Right atrium auricular region (tissue), 2 donors: ENCODE results near the gene AGAP1. TPM values are rescaled to one million over a fixed set of nuclear protein-coding genes. Genes with fewer than 3 reads are reported as not detected.

Source experiments
- DNase-seq: peaks from one replicate; pipeline ENCODE4 v3.0.0-alpha.2; 2019; ENCODE audit warnings: low spot score
- H3K27ac ChIP-seq, 2 donors: fragments of 200-600 bp; sonication (generic); 1 replicate in 1 of 2; 2 replicates in 1 of 2; pipeline ENCODE4 v1.5.1; 2016 to 2019
- H3K27me3 ChIP-seq, 2 donors: fragments of 200-600 bp; sonication (generic); one replicate each; pipeline versions ENCODE4 v1.5.1 to v1.6.0; 2017 to 2019
- H3K36me3 ChIP-seq: fragments of 200-600 bp; sonication (generic); one replicate; pipeline ENCODE4 v1.5.1; 2016
- H3K4me1 ChIP-seq, 2 donors: fragments of 200-600 bp; sonication (generic); one replicate each; pipeline versions ENCODE4 v1.5.1 to v1.6.0; 2017 to 2019
- H3K4me3 ChIP-seq, 2 donors: fragments of 200-600 bp; sonication (generic); 1 replicate in 1 of 2; 2 replicates in 1 of 2; pipeline ENCODE4 v1.5.1; 2017 to 2019; ENCODE audit warnings: mild to moderate bottlenecking in 1 of 2, moderate library complexity in 1 of 2
- H3K9me3 ChIP-seq, 2 donors: fragments of 200-600 bp; sonication (generic); one replicate each; pipeline ENCODE4 v1.5.1; 2019
- CTCF ChIP-seq, 2 donors: fragments of 200-600 bp; sonication (generic); IDR thresholded peaks; one replicate each; pipeline ENCODE4 v1.5.1; 2019; ENCODE audit warnings: antibody characterized with exemption in 2 of 2
- total RNA-seq, 2 donors: library from RNA; depleted of rRNA; stranded (reverse); fragments of >200 nt; gene quantifications; one replicate each; pipeline ENCODE4 v1.1.0, GENCODE V29; 2016

Gene AGAP1
- total RNA-seq, 2 donors from 2014 or later = 11.6 to 17.2 TPM

- peaks cover 0 to 39% of the 10 kb centered on the region in 2 donors for H3K4me1 ChIP-seq
- H3K27ac ChIP-seq = no peak overlapping the region
- no peak overlapping the region for H3K4me3 ChIP-seq
- H3K36me3 ChIP-seq = no peaks in the 10 kb centered on the region
- TF ChIP-seq CTCF (IDR thresholded peaks at IDR 0.05) = no peak
- no peaks in the 10 kb centered on the region for H3K27me3 ChIP-seq
- no peaks in the 10 kb centered on the region for H3K9me3 ChIP-seq
- DNase-seq = no peak
These were observed 180.3 kb downstream of the AGAP1 start for GRCh38 chr2:235674146-235674545.

- H3K4me3 ChIP-seq = no peak overlapping the region
- no peak overlapping the region for H3K27ac ChIP-seq
- H3K36me3 ChIP-seq = no peaks in the 10 kb centered on the region
- TF ChIP-seq CTCF (IDR thresholded peaks at IDR 0.05) = no peak
- H3K27me3 ChIP-seq = no peaks in the 10 kb centered on the region
- DNase-seq = no peak
- no peaks in the 10 kb centered on the region for H3K9me3 ChIP-seq
- peaks cover 0 to 45% of the 10 kb centered on the region in 2 donors for H3K4me1 ChIP-seq
These were observed 181.0 kb downstream of the AGAP1 start for GRCh38 chr2:235674812-235675211.

GRCh38 chr2:235675678-235676535 lies 182.1 kb downstream of the AGAP1 start:
- TF ChIP-seq CTCF (IDR thresholded peaks at IDR 0.05) = no peak
- DNase-seq = no peak
- H3K4me1 ChIP-seq = peaks cover 0 to 42% of the 10 kb centered on the region in 2 donors

GRCh38 chr2:235676536-235676799 lies 182.6 kb downstream of the AGAP1 start:
- Histone ChIP-seq H3K9me3 (no peaks in the 10 kb centered on the region), H3K4me1 (peaks cover 0 to 36% of the 10 kb centered on the region in 2 donors), H3K27me3 (no peaks in the 10 kb centered on the region), H3K4me3 (no peak overlapping the region), H3K27ac (no peak overlapping the region), H3K36me3 (no peaks in the 10 kb centered on the region)
- no peak for DNase-seq
- TF ChIP-seq CTCF (IDR thresholded peaks at IDR 0.05) = no peak

More at GRCh38 chr2:235675678-235676535, 182.1 kb downstream of the AGAP1 start:
- H3K27ac ChIP-seq = no peak overlapping the region
- H3K36me3 ChIP-seq = no peaks in the 10 kb centered on the region
- H3K9me3 ChIP-seq = no peaks in the 10 kb centered on the region
- H3K4me3 ChIP-seq = no peak overlapping the region
- no peaks in the 10 kb centered on the region for H3K27me3 ChIP-seq

GRCh38 chr2:235677276-235677788 lies 183.5 kb downstream of the AGAP1 start:
- Histone ChIP-seq H3K27ac (no peak overlapping the region), H3K27me3 (no peaks in the 10 kb centered on the region), H3K9me3 (no peaks in the 10 kb centered on the region), H3K4me1 (peaks cover 0 to 34% of the 10 kb centered on the region in 2 donors), H3K36me3 (no peaks in the 10 kb centered on the region), H3K4me3 (no peak overlapping the region)
- no peak for TF ChIP-seq CTCF (IDR thresholded peaks at IDR 0.05)
- DNase-seq = no peak
